Mucosa of descending colon (tissue), 3 donors: ENCODE results near the gene PSMD3. TPM values are rescaled to one million over a fixed set of nuclear protein-coding genes. Genes with fewer than 3 reads are reported as not detected.
A peak's percentile ranks its signal among the peaks of the same experiment; 100 is the strongest.

Experiments used
- ATAC-seq: fragments of 200-7000 bp; cut with Tn5 transposase; one replicate; pipeline ENCODE4 v1.9.1; 2020; ENCODE audit warnings: mild to moderate bottlenecking, moderate library complexity
- DNase-seq, 3 donors: peaks; one replicate each; pipeline ENCODE4 v3.0.0-alpha.2; 2020
- H3K36me3 ChIP-seq: fragments of 200-600 bp; one replicate; pipeline ENCODE4 v1.8.0; 2021; ENCODE audit warnings: low read depth, mild to moderate bottlenecking
- H3K4me1 ChIP-seq: fragments of 200-600 bp; one replicate; pipeline ENCODE4 v1.8.0; 2021; ENCODE audit warnings: low read depth, mild to moderate bottlenecking
- H3K4me3 ChIP-seq: fragments of 200-600 bp; one replicate; pipeline ENCODE4 v1.8.0; 2021; ENCODE audit warnings: mild to moderate bottlenecking
- H3K9me3 ChIP-seq: fragments of 200-600 bp; one replicate; pipeline ENCODE4 v1.8.0; 2021; ENCODE audit warnings: mild to moderate bottlenecking
- CTCF ChIP-seq: fragments of 200-600 bp; IDR thresholded peaks from one replicate; pipeline ENCODE4 v1.8.0; 2022; ENCODE audit warnings: antibody characterized with exemption, mild to moderate bottlenecking
- intact Hi-C, 2 donors: fragments of 100-400 bp; cut with DNase I in 1 of 2; cut with micrococcal nuclease in 1 of 2; formaldehyde crosslinking; loops; one replicate each; pipeline versions ENCODE4 v1.11.0 to v1.11.1; 2022; cut with DNase I, micrococcal nuclease
- total RNA-seq, 3 donors: library from RNA; stranded (reverse); fragmentation: NEBNext Ultra II Directional in 2 of 3; extraction: Animal tissue kit (Norgen Biotek cat#: 25700) in 2 of 3; gene quantifications; one replicate each; pipeline versions ENCODE4 v1.2.1 to v1.2.4, GENCODE V29; 2021 to 2023
- donor health status: DM: no; HTN: no; CAD: no; lungs with moderate emphysema.
- donor health status: DM: no; HTN: no; CAD: no.
- donor health status: DM: no; HTN: yes; CAD: no.

PSMD3 gene
- total RNA-seq, 3 donors from 2014 or later = 96.0 to 126 (median 96.8) TPM

GRCh38 chr17:40018211-40019121 lies 37.9 kb downstream of the PSMD3 start:
- Histone ChIP-seq H3K4me1 (peaks cover 40% of the 10 kb centered on the region), H3K4me3 (no peak overlapping the region), H3K9me3 (no peaks in the 10 kb centered on the region), H3K36me3 (no peaks in the 10 kb centered on the region)
- intact Hi-C loops = no loop called here
- DNase-seq (peak in 2 of 3 donors; percentile 18 to 52), ATAC-seq (no peak)
- no peak for TF ChIP-seq CTCF

GRCh38 chr17:40019140-40019991 lies 38.8 kb downstream of the PSMD3 start:
- peak in 1 of 3 donors; percentile 51 for DNase-seq
- Histone ChIP-seq H3K36me3 (no peaks in the 10 kb centered on the region), H3K4me3 (no peak overlapping the region), H3K9me3 (no peaks in the 10 kb centered on the region), H3K4me1 (peaks cover 42% of the 10 kb centered on the region)
- no peak for TF ChIP-seq CTCF
- intact Hi-C loops = no loop called here
- no peak for ATAC-seq

- no peaks in the 10 kb centered on the region for H3K9me3 ChIP-seq
- H3K4me1 ChIP-seq = peaks cover 38% of the 10 kb centered on the region
- DNase-seq (peak in 1 of 3 donors; percentile 34), ATAC-seq (no peak)
- TF ChIP-seq CTCF = no peak
- H3K4me3 ChIP-seq = no peak overlapping the region
- intact Hi-C loops = no loop called here
- no peaks in the 10 kb centered on the region for H3K36me3 ChIP-seq
These were observed 39.5 kb downstream of the PSMD3 start for GRCh38 chr17:40020146-40020545.

- H3K4me3 ChIP-seq = no peak overlapping the region
- peaks cover 44% of the 10 kb centered on the region for H3K4me1 ChIP-seq
- no peak for TF ChIP-seq CTCF
- DNase-seq (peak in 1 of 3 donors; percentile 29), ATAC-seq (no peak)
- H3K9me3 ChIP-seq = no peaks in the 10 kb centered on the region
- intact Hi-C loops = no loop called here
- H3K36me3 ChIP-seq = no peaks in the 10 kb centered on the region
These were observed 40.9 kb downstream of the PSMD3 start for GRCh38 chr17:40021451-40021971.

- TF ChIP-seq CTCF = no peak
- Histone ChIP-seq H3K4me1 (peaks cover 51% of the 10 kb centered on the region), H3K9me3 (no peaks in the 10 kb centered on the region), H3K36me3 (no peaks in the 10 kb centered on the region), H3K4me3 (no peak overlapping the region)
- intact Hi-C loops = no loop called here
- ATAC-seq = no peak
- DNase-seq = peak in 1 of 3 donors; percentile 27
These were observed 41.9 kb downstream of the PSMD3 start for GRCh38 chr17:40022497-40022896.
